GM19240 (cell line): ENCODE results near the gene MSH5.
"Not testable (repeated sequence)": the region's sequence is repeated elsewhere in the genome, so short reads cannot be mapped to it uniquely, and the experiment has no call there.

Experiments used
- DNase-seq: peaks from one replicate; pipeline ENCODE4 v3.0.0; 2011; ENCODE audit warnings: low spot score; ENCODE audit not compliant: insufficient read length

Gene MSH5

GRCh38 chr6:31778193-31778592, 38.4 kb downstream of the MSH5 start:
- DNase-seq = no peak

GRCh38 chr6:31778999-31779885, 39.4 kb downstream of the MSH5 start:
- no peak for DNase-seq

GRCh38 chr6:31779908-31780307, 40.1 kb downstream of the MSH5 start:
- DNase-seq = no peak

GRCh38 chr6:31780507-31781243, 40.9 kb downstream of the MSH5 start:
- no peak for DNase-seq

- DNase-seq = no peak
Observed at GRCh38 chr6:31781244-31782125, 41.7 kb downstream of the MSH5 start.

- DNase-seq = no peak
Observed at GRCh38 chr6:31782126-31782855, 42.5 kb downstream of the MSH5 start.

- no peak for DNase-seq
Observed at GRCh38 chr6:31784098-31784925, 44.5 kb downstream of the MSH5 start.

- DNase-seq = no peak
Observed at GRCh38 chr6:31785475-31785874, 45.7 kb downstream of the MSH5 start.

- DNase-seq = no peak
Observed at GRCh38 chr6:31791324-31792089, 51.7 kb downstream of the MSH5 start.

- no peak for DNase-seq
Observed at GRCh38 chr6:31792090-31792374, 52.2 kb downstream of the MSH5 start.

GRCh38 chr6:31792761-31793171, 53.0 kb downstream of the MSH5 start:
- no peak for DNase-seq

GRCh38 chr6:31793927-31794245, 54.1 kb downstream of the MSH5 start:
- not testable (repeated sequence) for DNase-seq

GRCh38 chr6:31794294-31794865, 54.6 kb downstream of the MSH5 start:
- DNase-seq = no peak

GRCh38 chr6:31794866-31795615, 55.2 kb downstream of the MSH5 start:
- DNase-seq = no peak

- peak; percentile 90 for DNase-seq
Observed at GRCh38 chr6:31795616-31796298, 56.0 kb downstream of the MSH5 start, which contains the start of gene VARS1. Gene VARS1 (minus strand): TSS chr6:31795752. CDS start chr6:31795217, 535 bp downstream.

GRCh38 chr6:31796993-31797385, 57.2 kb downstream of the MSH5 start:
- no peak for DNase-seq

GRCh38 chr6:31797588-31797987, 57.8 kb downstream of the MSH5 start:
- DNase-seq = no peak

GRCh38 chr6:31799781-31800180, 60.0 kb downstream of the MSH5 start:
- DNase-seq = no peak
